CD4-positive, alpha-beta T cell treated with Interleukin-6 at 100 ng/mL for 8 hours (primary cell): ENCODE results near the gene POMGNT2.

Source experiments
- DNase-seq: peaks from one replicate; pipeline ENCODE4 v3.0.0-alpha.2; 2020; ENCODE audit warnings: mixed read lengths, low spot score

POMGNT2 gene

DNA sequence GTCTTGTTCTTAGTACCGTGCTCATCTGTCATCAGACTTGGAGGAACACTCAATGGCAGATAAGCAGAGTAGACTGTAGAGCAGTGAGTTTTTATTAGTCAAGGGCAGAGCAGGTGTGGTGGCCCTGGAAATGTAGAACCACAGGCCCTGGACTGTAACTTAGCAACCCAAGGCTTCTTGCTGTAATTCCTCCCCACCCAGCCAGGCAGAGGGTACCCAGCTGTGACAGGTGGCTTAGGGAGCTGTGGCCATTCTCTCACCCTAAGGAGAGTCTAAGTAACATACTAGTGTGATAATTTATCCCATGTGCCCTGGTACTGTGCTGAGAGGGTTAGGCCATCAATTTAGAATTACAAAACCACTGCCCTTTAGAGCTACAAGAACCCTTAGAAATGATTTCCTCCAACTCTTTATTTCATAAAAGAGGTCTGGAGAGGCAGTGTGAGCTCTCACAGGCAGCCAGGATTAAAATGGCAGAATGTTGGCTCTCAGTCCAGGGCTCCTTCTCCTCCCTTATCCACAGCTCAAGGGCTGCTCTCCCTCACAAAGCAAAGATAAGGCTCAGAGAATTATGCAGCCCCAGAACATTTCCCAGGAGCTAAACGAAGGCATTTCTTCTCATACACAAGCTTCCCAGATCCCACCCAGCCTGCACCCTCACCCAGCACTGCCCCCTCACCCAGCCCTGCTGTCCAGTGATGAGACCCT, 3.0 kb downstream of the POMGNT2 start:
- DNase-seq, result no peak

DNA sequence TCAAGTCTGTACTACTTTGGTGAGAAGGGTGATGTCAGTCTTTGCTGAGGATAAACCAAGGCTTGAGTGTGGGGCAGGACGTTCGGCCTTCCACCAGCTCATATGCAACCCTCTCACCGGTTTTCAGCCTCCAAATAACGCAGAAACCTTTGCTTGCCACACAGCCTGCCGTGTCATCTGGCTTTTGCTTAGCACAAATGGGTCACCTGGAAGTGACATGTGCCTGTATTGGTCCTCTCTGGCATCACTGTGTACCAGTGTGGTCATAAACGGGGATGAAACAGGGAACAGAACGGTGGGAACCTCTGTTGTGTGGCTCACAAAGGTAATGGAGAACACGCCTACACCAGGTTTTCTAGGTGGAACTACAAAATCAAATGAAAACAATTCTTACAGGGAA, 7.1 kb downstream of the POMGNT2 start:
- no peak for DNase-seq

GRCh38 chr3:43097400-43098080, 8.3 kb downstream of the POMGNT2 start:
- no peak for DNase-seq

DNA sequence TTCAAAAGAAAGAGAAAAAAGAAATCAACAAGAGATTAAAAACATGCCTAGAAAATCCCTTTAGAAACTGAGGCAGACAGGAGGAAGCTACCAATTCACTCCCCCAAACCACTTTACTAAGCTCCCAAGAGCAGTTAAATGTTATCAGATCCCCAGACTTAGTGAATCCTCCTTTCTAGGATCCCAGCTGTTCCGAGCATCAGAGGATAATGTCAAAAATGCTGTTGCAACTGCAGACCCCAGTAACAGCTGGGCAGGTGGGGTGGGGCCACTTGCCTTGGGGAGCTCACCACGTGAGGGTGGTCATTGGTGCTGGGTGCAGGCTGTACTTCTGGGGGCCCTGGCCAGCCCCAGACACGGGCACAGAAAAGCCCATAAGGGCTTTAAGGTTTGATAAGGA, 9.1 kb downstream of the POMGNT2 start:
- DNase-seq, result no peak

GRCh38 chr3:43095370-43095769, 10.5 kb downstream of the POMGNT2 start:
- no peak for DNase-seq

DNA sequence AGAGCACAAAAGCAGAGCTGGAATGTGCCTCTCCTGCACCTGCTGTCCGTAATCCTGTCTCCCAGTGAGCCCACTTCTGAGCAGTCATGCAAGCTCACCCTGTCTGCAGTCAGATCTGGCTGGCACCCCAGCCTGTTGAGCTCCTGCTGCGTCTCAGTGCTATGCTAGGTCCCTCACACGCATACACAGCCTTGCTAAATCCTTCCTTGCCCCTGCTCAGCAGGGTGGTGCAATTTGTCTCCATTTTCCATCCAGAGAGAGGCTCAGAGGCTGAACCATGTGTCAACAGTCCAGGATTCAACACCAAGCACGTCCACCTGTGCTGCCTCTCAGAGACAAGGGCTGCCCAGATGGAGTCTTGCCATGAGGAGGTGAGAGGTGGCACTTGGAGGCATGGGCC, 11.0 kb downstream of the POMGNT2 start:
- no peak for DNase-seq

DNA sequence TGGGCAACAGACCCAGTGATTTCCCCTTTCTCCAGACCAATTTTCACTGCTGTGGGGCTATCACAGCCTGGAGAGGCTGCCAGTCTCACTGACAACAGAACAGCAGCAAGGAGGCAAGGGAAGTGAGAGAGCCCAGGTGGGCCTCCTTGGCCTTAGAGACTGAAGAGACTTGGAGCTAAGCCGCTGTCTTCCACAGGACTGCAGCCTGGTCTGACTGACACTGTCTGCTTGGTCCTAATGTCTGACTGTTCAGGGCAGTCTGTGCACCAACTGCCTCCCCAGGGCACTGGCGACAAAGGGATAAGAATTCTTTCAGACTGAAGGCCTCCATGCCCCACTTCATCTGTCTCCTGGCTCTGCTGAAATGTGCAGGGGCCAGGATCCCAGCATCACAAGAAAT, 11.5 kb downstream of the POMGNT2 start:
- DNase-seq, result no peak

DNA sequence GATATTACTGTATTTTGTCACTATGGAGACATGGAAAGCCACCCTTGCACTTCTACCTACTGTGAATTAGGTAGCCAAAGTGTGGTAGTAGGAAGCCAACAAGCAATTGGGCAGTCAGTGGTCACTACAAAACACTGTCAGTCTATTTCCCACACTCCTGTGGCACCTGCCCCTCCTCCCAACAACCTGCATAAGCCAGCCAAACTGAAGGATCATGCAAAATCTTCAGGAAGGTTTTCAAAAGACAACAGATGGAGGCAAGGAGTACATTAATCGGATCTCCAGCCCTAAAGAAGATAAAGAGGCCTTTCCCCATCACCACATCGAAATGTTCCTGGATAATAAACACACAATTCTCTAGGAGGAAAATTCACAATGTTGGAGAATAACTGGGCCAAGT, 11.9 kb downstream of the POMGNT2 start:
- no peak for DNase-seq

GRCh38 chr3:43093006-43093405, 12.9 kb downstream of the POMGNT2 start:
- DNase-seq, result no peak

DNA sequence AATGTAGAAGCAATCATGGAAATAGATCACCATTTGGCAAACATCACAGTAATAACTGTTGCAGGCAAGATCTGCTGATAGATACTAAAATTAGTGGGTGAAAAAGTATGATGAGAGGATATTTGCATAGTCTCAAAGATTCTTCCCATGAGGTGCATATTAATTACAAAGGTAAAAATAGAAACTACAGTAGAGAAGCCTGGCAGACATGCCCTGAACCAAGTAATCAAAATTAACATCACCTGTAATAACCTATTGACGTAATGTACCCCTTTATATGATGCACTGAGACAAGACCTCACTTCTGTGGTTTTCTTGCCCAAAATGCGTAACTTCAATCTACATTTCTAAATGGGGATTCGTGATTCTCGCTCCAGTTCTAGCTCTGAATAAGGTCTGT, 14.4 kb downstream of the POMGNT2 start:
- DNase-seq, result no peak

DNA sequence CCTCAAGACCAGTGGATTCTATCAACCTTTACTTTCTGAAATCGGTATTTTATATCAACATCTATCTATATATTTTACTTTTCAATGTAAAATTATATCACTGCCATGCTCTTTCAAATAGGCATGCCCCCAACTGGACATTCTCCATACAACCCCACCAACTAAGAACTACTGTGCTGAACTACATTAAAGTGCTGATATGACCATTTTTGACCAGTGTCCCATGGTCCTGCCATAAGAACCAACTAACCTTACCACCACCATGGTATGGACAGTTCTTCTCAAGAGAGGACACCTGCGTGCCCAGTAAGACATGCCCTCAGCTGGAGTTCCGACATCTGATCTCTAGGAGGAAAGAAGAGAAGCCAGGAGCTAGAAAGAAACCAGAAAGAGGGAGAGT, 15.6 kb downstream of the POMGNT2 start:
- no peak for DNase-seq

- no peak for DNase-seq
Observed at GRCh38 chr3:43089081-43089480, 16.8 kb downstream of the POMGNT2 start.

GRCh38 chr3:43087249-43087776, 18.6 kb downstream of the POMGNT2 start:
- DNase-seq, result no peak

DNA sequence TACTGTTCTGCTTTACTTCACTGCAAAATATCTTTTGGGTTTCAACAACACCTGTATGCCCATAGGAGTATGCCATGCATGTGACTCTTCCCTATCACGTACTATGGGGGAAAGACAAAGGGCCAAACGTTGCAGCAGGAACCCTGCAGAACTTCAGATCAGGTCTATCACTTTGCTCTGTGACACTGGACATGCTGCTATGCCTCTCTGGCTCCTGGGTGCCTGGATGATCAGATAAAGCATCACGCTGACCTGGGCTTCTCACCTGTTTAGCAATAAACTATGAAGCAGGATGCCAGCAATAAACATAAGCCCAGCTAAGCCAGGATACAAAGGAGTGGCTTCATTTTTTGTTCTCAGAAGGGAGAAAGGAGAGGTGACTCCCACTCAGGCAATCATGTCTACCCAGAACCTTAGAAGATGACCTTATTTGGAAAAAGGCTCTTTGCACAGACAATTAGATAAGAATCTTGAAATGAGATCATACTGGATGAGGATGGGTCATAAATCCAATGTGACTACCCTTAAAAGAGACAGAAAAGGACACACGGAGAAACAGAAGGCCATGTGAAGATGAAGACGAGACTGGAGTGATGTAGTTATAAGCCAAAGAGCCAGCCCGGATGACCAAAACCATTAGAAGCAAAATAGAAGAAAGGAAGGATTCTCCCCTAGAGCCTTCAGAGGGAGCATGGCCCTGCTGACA, 19.3 kb downstream of the POMGNT2 start:
- DNase-seq, result no peak

GRCh38 chr3:43082457-43082856, 23.4 kb downstream of the POMGNT2 start:
- no peak for DNase-seq

DNA sequence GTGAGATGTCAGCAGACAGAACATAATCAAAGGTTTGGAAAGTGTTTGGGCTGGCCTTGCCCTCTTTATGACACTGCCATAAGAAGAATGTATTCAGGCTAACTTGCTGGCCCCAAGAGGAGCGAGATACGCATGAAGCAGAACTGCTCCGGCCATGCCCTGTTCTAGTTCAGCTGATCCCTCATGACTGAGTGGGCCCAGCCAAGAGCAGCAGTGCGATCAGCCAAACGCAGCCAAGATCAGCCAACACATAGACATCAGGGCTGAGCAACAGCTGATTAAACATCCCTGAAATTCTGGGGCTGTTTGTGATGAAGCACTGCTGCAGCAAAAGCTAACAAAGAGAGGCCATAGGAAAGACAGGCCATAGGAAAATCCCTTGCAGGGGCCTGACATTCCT, 24.1 kb downstream of the POMGNT2 start:
- DNase-seq, result no peak

- no peak for DNase-seq
Observed at GRCh38 chr3:43080726-43081568, 24.9 kb downstream of the POMGNT2 start.

DNA sequence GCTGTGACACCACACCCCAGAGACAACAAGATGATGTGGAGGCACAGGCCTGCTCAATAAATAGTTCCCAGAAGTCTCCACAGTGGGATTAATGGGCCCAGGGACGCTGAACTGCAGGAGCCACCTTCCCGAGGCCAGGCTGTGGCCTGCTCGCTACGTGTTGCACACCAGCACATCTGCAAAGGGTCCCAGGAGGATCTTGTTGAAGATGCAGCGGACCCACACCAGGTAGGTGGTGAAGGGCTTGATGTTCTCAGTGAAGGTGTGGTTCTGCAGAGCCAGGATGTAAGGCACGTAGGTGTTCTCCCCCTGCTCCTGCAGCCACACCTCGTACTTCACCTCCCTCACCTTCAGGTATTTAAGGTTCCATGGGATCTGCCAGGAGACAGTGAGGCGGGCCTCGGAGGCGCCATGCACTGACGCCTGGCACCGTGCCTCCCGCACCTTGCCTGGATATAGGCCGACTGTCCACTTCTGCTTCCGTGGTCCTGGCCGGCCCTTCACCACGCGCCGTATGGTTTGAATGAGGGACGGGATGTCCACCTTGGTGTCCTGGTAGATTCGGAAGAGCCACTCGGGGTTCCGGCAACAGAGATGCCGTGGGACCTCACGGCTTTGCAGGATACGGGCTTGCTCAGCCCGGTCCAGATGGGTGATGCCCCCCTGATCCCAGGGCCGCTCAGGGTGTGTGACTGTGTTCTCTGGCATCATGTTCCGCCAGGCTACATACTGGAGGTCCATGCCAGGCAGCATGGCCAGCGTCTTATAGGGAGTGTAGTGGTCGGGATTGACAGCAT, 26.1 kb downstream of the POMGNT2 start:
- no peak for DNase-seq

DNA sequence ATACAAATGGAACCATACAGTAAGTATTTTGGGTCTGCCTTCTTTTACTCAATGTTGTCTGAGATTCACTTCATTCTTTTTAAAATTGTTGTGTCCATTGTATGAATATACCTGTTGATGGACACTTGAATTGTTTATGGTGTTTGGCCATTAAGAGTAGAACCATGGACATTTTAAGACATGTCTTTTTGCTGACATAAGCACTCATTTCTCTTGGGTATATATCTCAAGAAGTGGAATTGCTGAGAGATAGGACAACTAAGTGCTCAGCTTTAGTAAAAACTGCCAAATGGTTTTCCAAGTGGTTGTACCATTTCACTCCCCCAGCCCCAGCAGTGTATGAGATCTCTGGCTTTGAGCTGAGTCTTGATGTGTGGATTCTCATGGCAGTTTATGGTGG, 28.2 kb downstream of the POMGNT2 start:
- no peak for DNase-seq

DNA sequence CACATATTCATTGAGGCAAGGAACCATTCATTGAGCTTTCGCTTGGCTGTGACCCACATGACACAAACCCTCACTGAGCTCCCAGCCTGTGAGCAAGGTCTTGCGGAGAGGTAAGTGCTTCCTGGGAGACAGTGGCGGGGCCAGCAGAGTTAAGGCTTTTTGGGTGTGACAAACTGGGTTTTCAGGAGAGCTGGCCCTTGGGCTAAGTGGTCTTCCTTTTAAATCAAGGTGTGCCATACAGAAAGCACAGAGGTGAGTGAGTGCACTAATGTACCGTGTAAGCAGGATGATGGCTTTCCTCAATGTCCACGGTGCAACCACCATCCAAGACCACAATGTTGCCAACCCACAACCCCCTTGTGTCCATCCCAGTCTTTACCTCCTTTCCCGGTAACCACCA, 28.6 kb downstream of the POMGNT2 start:
- no peak for DNase-seq

- no peak for DNase-seq
Observed at GRCh38 chr3:43076857-43077256, 29.0 kb downstream of the POMGNT2 start.
